Raji (cell line): ENCODE measurements around the gene DDR2.

ENCODE experiments used
- POLR2A ChIP-seq: IDR thresholded peaks from 2 replicates; pipeline ENCODE4 v1.6.1; 2011; ENCODE audit warnings: low read depth, low read length, control low read depth; ENCODE audit not compliant: insufficient read depth

Gene DDR2

DNA sequence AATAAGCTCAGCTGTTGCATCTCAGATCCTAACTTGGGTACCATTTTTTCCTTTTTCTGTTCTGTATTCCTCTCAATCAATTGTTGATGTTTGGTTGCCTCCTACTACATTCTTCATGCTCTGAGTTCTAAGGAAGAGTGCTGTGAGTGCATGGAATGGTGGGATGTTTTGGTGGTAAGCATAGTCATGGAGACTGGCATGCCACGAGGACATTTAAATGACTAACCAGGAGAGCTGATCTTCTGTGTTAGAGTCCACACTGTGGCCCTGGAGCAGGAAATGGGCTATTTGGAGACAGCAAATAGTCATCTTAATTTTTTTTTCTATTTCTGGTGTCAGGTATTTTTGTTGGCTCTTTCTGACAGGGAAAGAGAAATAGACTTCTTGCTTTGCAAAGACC is 88.7 kb downstream of the DDR2 start:
- no peak for TF ChIP-seq POLR2A

DNA sequence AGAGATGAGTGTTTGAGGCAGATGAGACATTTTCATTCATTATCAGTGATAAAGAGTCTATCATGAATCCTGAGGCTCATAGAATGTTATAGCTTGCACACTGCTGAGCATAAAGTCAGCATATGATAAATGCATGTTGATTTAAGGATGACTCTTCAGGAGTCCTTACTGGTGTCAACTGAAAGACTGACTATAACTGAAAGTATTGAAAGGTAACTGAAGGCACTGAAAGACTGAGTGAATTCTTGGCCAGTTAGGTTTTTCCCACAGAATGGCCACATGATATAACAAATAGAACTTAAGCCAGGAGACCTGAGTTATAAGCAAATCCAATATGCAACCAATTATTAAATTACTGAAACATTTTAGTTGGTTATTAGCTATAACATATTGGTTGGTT is 89.2 kb downstream of the DDR2 start:
- no peak for TF ChIP-seq POLR2A

DNA sequence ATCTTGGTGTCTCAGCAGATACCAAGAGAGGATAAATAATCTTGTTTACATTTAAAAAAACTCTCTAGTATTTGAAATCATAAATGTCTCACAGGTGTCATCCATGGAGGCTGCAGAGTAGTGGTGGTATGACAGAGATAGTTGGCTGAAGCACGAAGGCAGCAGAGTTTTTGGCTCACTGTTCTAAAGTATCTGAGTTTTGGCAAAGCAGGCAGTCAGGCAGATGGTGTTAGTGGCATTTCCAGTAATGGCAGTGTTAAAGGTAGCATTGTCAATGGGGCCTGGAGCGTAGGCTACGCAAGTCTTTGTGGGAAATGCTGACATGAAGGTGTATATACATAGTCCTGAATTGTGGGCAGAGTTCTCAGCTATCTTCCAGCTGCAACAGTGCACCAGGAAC is 89.8 kb downstream of the DDR2 start:
- no peak for TF ChIP-seq POLR2A

DNA sequence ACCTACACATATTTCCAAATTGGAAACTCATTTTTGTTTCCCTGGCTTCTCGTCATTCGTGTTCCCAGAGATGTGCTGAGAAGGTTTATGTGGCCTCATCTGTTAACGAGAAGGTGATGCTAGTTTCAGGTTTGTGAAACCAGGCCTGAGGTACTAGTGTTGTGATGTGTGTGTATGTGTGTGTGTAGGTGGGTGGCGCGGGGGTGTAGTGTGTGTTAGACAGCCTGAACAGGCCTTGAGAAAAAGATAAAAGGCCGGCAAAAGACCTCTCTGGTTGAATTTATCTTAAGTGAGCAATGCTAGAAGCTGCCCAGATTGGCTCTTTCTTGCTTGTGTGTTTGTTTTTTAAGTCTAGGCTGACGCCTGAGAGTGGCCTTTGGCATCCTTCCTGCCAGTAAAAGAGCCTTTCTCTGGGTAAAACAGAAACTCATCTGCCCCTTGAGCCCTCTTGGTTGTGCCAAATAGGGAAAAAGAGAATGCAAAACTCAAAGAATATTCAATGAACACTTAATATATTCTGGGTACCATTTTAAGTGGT is 92.4 kb downstream of the DDR2 start:
- no peak for TF ChIP-seq POLR2A

DNA sequence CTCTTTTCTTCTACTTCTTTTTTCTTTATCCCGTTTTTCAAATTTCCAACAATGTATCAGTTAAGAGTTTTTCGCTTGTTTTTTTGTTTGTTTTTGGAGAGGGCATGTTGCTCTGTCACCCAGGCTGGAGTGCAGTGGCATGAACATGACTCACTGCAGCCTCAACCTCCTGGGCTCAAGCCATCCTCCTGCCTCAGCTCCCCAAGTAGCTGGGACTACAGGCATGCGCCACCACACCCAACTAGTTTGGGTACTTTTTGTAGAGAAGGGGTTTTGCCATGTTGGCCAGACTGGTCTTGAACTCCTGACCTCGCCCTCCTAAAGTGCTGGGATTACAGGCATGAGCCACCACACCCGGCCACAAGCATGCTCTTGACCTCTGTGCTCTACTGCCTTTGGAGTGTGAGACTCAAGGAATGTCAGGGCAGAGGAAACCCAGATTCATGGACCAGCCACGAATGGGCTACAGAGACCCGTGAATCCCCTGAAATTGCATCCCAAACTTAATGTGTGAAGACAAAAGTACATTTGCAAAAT is 93.1 kb downstream of the DDR2 start:
- no peak for TF ChIP-seq POLR2A

DNA sequence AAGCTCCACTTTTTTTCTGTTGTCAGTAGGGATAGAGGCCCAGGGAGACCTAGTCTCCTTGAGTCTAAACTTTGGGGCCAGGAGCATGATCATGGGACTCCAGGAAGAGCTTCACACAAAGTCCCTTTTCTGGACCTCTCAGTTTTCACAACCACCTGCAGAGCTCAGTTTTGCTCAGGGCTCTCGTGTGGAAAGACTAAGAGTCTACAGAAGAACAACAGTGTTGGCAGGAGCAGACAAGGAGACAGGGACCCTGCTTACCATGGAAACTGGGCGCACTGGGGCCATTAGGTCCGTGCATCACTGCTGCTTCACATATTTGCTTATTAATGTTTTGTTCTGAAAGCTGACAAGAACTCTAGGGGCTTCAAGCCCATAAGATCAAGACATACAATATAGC is 94.3 kb downstream of the DDR2 start:
- no peak for TF ChIP-seq POLR2A

- TF ChIP-seq POLR2A, result no peak
Measured at GRCh38 chr1:162728573-162728972, 96.3 kb downstream of the DDR2 start.

- TF ChIP-seq POLR2A, result no peak
Measured at GRCh38 chr1:162732094-162732493, 99.8 kb downstream of the DDR2 start.

- no peak for TF ChIP-seq POLR2A
Measured at GRCh38 chr1:162732566-162733335, 100.5 kb downstream of the DDR2 start.

- no peak for TF ChIP-seq POLR2A
Measured at GRCh38 chr1:162733336-162733590, 101.0 kb downstream of the DDR2 start.

DNA sequence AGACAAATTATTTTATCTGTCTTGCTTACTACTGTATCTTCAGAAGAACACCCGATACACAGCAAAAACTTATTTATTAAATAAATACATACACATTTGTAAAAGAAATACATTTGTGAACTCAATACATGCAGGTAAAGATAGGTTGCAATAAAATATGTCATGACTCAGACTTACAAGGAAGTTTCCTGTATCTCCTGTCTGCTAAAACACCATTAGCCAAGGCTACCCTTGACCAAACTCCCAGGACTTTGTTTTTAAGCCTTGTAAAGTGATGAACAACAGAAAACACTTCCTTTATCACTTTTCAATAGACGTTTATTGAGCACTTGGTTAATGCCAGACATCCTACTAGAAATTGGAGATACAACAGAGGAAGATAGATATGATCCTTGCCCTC is 101.8 kb downstream of the DDR2 start:
- no peak for TF ChIP-seq POLR2A

DNA sequence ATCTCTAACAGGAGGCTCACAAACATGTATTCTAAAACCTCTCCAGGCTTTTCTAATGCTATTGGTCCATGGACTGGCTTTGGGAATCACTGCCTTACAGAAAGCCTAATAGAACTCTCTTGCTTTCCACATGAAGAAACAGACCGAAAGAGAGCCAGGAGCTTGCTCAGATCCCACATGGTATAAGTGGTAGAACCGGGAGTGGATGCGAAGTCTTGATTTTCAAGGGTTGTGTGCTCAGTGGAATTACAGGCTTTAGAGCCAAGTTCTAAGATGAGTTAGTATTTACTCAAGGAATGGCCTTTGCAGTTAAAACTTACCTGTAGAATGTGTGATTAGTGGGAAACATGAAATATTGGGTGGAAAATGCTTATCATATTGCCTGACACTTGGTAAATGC is 103.9 kb downstream of the DDR2 start:
- no peak for TF ChIP-seq POLR2A

- TF ChIP-seq POLR2A, result no peak
Measured at GRCh38 chr1:162736633-162737067, 104.4 kb downstream of the DDR2 start.

- no peak for TF ChIP-seq POLR2A
Measured at GRCh38 chr1:162740755-162741154, 108.5 kb downstream of the DDR2 start.

DNA sequence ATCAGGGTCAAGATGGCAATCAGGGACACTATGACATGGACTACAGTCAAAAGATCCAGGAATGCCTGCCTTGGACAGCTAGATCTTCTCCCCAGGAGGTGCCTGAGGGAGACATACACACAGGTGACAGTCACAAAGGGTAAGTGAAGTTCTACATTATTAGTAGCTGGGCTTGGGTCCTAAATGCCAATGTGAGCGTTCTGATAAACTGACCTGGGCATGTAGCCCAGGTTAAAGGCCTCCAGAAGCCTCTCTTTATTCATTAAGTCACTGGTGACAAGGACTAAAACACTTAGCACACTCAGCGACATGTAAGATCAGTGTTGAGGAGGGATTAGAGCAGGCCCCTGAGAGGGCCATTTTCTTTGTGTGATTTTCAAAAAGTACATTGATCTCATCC is 109.3 kb downstream of the DDR2 start:
- TF ChIP-seq POLR2A, result no peak

DNA sequence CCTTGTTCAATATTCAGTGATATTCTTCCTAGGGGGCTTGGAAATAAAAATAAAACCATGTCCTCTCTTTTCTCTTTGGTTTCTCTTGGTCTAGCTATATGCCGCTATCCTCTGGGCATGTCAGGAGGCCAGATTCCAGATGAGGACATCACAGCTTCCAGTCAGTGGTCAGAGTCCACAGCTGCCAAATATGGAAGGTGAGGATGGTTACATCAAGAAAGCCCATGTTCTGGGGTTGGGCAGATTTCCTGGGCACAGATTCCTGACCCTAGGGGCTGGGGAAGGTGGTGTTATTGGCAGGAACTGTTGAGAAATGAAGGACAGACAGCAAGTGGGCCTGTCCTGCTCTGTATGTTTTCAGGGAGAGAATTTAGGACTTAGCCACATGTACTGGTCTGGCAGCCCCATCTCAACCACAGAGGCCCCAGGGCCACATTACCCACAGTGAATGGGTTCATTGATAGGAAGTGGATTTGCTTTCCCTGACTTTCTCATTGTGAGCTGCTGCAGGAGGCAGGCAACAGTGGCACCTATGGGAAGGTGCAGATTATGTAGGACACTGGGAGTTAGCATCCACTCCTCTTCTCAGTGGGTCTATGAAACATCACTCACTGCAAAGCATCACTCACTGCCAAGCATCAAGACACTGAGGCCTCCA is 120.9 kb downstream of the DDR2 start:
- no peak for TF ChIP-seq POLR2A

GRCh38 chr1:162753998-162754585 is 121.8 kb downstream of the DDR2 start:
- TF ChIP-seq POLR2A, result no peak

GRCh38 chr1:162755306-162755705 is 123.0 kb downstream of the DDR2 start:
- no peak for TF ChIP-seq POLR2A
